ENCODE results near the gene MMP28.

The MMP28 gene

DNA sequence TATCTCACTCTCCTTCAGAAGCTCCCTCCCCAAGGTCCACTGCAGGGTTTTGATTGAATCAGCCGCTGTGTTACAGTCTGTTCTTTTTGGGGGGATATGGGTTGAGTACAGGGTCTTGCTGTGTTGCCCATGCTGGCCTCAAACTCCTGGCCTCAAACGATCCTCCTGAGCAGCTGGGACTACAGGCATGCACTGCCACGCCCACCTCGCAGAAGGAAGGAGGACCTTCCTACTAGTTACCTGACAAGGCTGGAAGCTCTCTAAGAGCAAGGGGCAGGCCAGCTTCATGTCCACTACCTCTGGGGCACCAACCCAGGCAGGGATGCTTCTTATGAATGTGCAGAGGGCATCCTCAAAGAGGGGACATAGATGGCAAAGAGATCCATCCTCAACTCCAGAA lies 1.9 kb upstream of the MMP28 start:
- H3K36me3 ChIP-seq = no peaks in the 10 kb centered on the region
- H3K27me3 ChIP-seq (ENCODE audit: insufficient read depth, low read depth, severe bottlenecking) = peaks cover 16% of the 10 kb centered on the region
- TF ChIP-seq, protein P1, sequence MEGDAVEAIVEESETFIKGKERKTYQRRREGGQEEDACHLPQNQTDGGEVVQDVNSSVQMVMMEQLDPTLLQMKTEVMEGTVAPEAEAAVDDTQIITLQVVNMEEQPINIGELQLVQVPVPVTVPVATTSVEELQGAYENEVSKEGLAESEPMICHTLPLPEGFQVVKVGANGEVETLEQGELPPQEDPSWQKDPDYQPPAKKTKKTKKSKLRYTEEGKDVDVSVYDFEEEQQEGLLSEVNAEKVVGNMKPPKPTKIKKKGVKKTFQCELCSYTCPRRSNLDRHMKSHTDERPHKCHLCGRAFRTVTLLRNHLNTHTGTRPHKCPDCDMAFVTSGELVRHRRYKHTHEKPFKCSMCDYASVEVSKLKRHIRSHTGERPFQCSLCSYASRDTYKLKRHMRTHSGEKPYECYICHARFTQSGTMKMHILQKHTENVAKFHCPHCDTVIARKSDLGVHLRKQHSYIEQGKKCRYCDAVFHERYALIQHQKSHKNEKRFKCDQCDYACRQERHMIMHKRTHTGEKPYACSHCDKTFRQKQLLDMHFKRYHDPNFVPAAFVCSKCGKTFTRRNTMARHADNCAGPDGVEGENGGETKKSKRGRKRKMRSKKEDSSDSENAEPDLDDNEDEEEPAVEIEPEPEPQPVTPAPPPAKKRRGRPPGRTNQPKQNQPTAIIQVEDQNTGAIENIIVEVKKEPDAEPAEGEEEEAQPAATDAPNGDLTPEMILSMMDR (IDR thresholded peaks at IDR 0.05; ENCODE audit: low read depth, low read length) = no peak

DNA sequence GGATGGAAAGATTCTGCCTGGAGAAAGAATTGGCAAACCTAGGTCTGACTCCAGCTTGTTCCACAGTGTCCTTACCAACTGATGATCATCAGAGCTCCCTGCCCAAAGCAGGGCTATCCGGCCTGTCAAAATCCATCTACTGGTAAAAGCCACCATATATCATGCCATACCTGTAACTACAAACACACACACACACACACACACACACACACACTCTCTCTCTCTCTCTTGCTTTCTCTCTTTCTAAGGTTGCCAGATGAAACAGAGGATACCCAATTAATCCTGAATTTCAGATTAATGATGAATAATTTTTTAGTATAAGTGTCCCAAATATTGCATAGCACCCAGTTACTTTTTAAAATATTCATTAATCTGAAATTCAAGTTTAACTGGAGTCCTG lies 1.5 kb upstream of the MMP28 start:
- no peak overlapping the region for H3K4me3 ChIP-seq (ENCODE audit: low read depth, low read length)
- H3K9me3 ChIP-seq (ENCODE audit: severe bottlenecking) = no peaks in the 10 kb centered on the region
- no peak overlapping the region for H3K27ac ChIP-seq
- no peaks in the 10 kb centered on the region for H3K36me3 ChIP-seq
- TF ChIP-seq, protein P1 (IDR thresholded peaks at IDR 0.05; ENCODE audit: low read depth, low read length) = no peak
- peaks cover 16% of the 10 kb centered on the region for H3K27me3 ChIP-seq (ENCODE audit: insufficient read depth, low read depth, severe bottlenecking)
- no peak for DNase-seq

More for the DNA sequence above, 1.9 kb upstream of the MMP28 start:
- no peaks in the 10 kb centered on the region for H3K9me3 ChIP-seq (ENCODE audit: severe bottlenecking)
- H3K27ac ChIP-seq = no peak overlapping the region
- H3K4me3 ChIP-seq (ENCODE audit: low read depth, low read length) = no peak overlapping the region
- no peak for DNase-seq

DNA sequence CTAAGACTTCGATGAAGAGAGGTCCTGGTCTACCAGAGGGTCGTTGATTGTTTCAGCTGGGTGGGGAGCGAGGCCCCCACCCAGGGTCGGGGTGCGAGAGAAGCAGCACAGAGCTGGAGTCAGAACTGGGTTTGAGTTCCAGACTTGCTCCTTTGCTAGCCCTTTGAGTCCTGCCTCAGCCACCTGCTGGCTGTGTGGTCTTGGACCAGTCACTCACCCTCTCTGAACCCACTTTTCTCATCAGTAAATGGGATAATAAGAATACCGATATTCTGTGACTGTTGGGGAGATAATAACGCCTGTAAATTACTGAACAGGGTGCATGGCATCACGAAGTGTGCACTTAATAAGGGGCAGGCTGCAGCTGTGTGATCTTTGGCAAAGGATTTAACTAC lies 427 bp upstream of the MMP28 start:
- Histone ChIP-seq H3K36me3 (no peaks in the 10 kb centered on the region), H3K27ac (no peak overlapping the region), H3K27me3 (ENCODE audit: insufficient read depth, low read depth, severe bottlenecking) (peaks cover 16% of the 10 kb centered on the region), H3K4me3 (ENCODE audit: low read depth, low read length) (peak overlapping the region; percentile 50), H3K9me3 (ENCODE audit: severe bottlenecking) (no peaks in the 10 kb centered on the region)
- DNase-seq = no peak
- TF ChIP-seq, protein P1 (IDR thresholded peaks at IDR 0.05; ENCODE audit: low read depth, low read length) = no peak

DNA sequence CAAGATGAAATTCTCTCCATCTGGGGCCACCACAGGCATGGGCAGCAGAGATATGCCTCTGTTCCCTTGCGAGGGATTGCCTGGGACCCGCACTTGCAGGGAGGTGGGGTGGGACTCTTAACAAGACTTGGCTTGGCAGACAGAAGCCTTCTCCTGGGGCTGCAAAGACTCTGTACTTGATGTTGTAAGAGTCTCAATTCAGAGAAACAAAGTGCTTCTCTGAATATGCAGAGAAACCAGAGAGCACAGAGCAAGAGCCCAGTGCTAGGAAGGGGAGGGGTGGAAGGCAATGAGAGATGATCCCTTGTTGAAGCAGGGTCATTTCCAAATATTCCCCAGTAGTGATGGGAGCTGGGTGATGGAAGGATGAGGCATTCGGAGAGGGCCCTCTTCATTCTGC lies 2.2 kb downstream of the MMP28 start:
- H3K9me3 ChIP-seq (ENCODE audit: severe bottlenecking) = no peaks in the 10 kb centered on the region
- H3K27me3 ChIP-seq (ENCODE audit: insufficient read depth, low read depth, severe bottlenecking) = peaks cover 16% of the 10 kb centered on the region
- H3K27ac ChIP-seq = no peak overlapping the region
- H3K4me3 ChIP-seq (ENCODE audit: low read depth, low read length) = no peak overlapping the region
- no peaks in the 10 kb centered on the region for H3K36me3 ChIP-seq
- DNase-seq = no peak
- TF ChIP-seq, protein P1 (IDR thresholded peaks at IDR 0.05; ENCODE audit: low read depth, low read length) = no peak

DNA sequence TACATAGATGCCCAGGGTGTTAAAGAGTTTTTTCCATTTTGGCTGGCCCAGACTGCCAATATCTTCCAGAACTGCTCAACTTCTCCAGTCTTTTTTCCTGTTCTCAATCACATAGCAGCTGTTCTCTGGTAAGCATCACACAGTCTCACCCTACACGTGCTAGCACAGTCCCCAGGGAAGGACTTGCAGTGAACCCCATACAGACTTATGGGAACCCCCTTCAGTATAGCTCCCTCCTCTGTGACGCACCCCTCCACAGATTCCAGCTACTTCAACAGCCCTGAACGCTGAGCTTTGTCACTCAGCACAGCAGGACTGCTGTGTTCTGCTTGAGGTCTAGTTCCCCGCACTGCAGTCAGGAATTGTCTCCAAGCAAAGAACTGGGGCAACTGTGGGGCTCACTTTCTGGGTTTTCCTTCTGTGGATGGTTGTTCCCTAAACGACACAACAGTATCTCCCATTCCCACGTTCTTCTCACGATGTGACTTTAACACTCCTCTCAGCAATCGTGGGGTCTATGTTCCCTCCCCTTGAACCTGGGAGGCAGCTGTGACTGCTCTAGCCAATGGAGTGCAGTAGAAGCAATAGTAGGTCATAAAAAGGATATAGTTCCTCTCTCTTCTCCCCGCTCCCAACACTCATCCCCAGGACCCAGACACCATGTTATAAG lies 3.6 kb downstream of the MMP28 start:
- no peaks in the 10 kb centered on the region for H3K9me3 ChIP-seq (ENCODE audit: severe bottlenecking)
- H3K27me3 ChIP-seq (ENCODE audit: insufficient read depth, low read depth, severe bottlenecking) = peaks cover 16% of the 10 kb centered on the region
- no peaks in the 10 kb centered on the region for H3K36me3 ChIP-seq
- TF ChIP-seq, protein P1 (IDR thresholded peaks at IDR 0.05; ENCODE audit: low read depth, low read length) = no peak
- H3K27ac ChIP-seq = no peak overlapping the region
- DNase-seq = no peak
- H3K4me3 ChIP-seq (ENCODE audit: low read depth, low read length) = no peak overlapping the region

DNA sequence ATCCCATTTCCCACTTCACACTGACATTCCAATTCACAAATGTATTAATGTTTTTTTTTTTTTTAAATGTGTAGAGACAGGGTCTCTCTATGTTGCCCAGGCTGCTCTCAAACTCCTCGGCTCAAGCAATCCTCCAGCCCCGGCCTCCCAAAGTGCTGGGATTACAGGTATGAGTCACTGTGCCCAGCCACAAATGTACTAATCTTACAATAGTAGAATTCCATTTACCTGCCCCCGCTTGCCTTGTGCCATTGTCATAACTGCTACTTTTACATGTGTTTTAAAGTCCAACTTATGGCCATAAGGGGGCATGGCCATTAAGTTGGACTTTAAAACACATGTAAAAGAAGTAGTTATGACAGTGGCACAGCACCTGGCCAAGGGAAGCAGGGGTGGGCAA lies 4.6 kb downstream of the MMP28 start:
- no peak for DNase-seq
- no peak overlapping the region for H3K4me3 ChIP-seq (ENCODE audit: low read depth, low read length)
- peaks cover 14% of the 10 kb centered on the region for H3K27me3 ChIP-seq (ENCODE audit: insufficient read depth, low read depth, severe bottlenecking)
- no peaks in the 10 kb centered on the region for H3K9me3 ChIP-seq (ENCODE audit: severe bottlenecking)
- TF ChIP-seq, protein P1 (IDR thresholded peaks at IDR 0.05; ENCODE audit: low read depth, low read length) = no peak
- H3K36me3 ChIP-seq = no peaks in the 10 kb centered on the region
- H3K27ac ChIP-seq = no peak overlapping the region
